HEK293 (cell line): ENCODE measurements around the gene RHOF.

Experiments
- CTCF ChIA-PET: fragments of 350-600 bp; formaldehyde crosslinking; extraction: SDS; loops from one replicate; lab custom pipeline; 2021; ENCODE audit warnings: antibody characterized with exemption; lab: Yijun Ruan, JAX
- POLR2A ChIA-PET: fragments of 300-600 bp; formaldehyde crosslinking; extraction: SDS; loops from one replicate; lab custom pipeline; 2020; ENCODE audit warnings: antibody characterized with exemption, inconsistent platforms; lab: Yijun Ruan, JAX
- H3K27ac ChIP-seq: fragments of 200-500 bp; sonication (Bioruptor generic); 2 replicates; pipeline ENCODE4 v1.5.1; 2014; ENCODE audit warnings: low read depth, low read length, control low read depth, inconsistent platforms; ENCODE audit errors: extremely low read depth
- H3K36me3 ChIP-seq, 2 experiments: fragments of 200-500 bp in 1 of 2; sonication (Bioruptor generic) in 1 of 2; 1 replicate in 1 of 2; 2 replicates in 1 of 2; pipeline ENCODE4 v1.5.1; 2014 to 2017; ENCODE audit warnings: inconsistent platforms in 2 of 2, low read length in 2 of 2; ENCODE audit not compliant: control insufficient read depth in 2 of 2, insufficient read depth in 1 of 2
- H3K4me1 ChIP-seq: fragments of 200-500 bp; sonication (Bioruptor generic); 2 replicates; pipeline ENCODE4 v1.5.1; 2014; ENCODE audit warnings: mild to moderate bottlenecking, low read length, inconsistent platforms; ENCODE audit not compliant: control insufficient read depth, insufficient read depth
- H3K4me3 ChIP-seq: 2 replicates; pipeline ENCODE4 v1.5.1; 2011; ENCODE audit warnings: low read depth, mild to moderate bottlenecking, control low read depth, low read length, moderate library complexity
- H3K9me3 ChIP-seq: fragments of 200-500 bp; sonication (Bioruptor generic); 2 replicates; pipeline ENCODE4 v1.5.1; 2014; ENCODE audit warnings: low read depth, low read length, inconsistent platforms; ENCODE audit not compliant: control insufficient read depth, insufficient read depth
- GLI2 ChIP-seq: fragments of 450-650 bp; formaldehyde crosslinking; IDR thresholded peaks from 2 replicates; pipeline ENCODE4; 2017; ENCODE audit warnings: missing biosample characterization, missing genetic modification characterization, low read depth, borderline replicate concordance
- HOXD13 ChIP-seq: sonication (generic); formaldehyde crosslinking; IDR thresholded peaks from 2 replicates; pipeline ENCODE4 v1.8.0; 2022; ENCODE audit warnings: missing genetic modification reagents, borderline replicate concordance
- ZBTB10 ChIP-seq: fragments of 450-650 bp; formaldehyde crosslinking; IDR thresholded peaks from 2 replicates; pipeline ENCODE4 v1.5.1; 2016; ENCODE audit warnings: missing biosample characterization, missing genetic modification characterization
- ZBTB20 ChIP-seq: fragments of 450-650 bp; formaldehyde crosslinking; IDR thresholded peaks from 2 replicates; pipeline ENCODE4 v1.5.1; 2016; ENCODE audit warnings: missing biosample characterization, missing genetic modification characterization
- ZIC2 ChIP-seq: fragments of 450-650 bp; formaldehyde crosslinking; IDR thresholded peaks from 2 replicates; pipeline ENCODE4 v1.5.1; 2016; ENCODE audit warnings: missing biosample characterization, missing genetic modification characterization
- ZNF132 ChIP-seq: fragments of 450-650 bp; formaldehyde crosslinking; IDR thresholded peaks from 2 replicates; pipeline ENCODE4 v1.5.1; 2017; ENCODE audit warnings: missing biosample characterization, missing genetic modification characterization, borderline replicate concordance
- ZNF16 ChIP-seq: fragments of 450-650 bp; formaldehyde crosslinking; IDR thresholded peaks from 2 replicates; pipeline ENCODE4 v1.5.1; 2016; ENCODE audit warnings: low read depth, missing biosample characterization, missing genetic modification characterization
- ZNF214 ChIP-seq: fragments of 450-650 bp; formaldehyde crosslinking; IDR thresholded peaks from 2 replicates; pipeline ENCODE4 v1.5.1; 2017; ENCODE audit warnings: missing biosample characterization, mild to moderate bottlenecking, missing genetic modification characterization, borderline replicate concordance
- ZNF37A ChIP-seq: fragments of 450-650 bp; IDR thresholded peaks from 2 replicates; pipeline ENCODE4 v1.5.1; 2018; ENCODE audit warnings: missing biosample characterization, missing genetic modification characterization
- ZNF423 ChIP-seq: fragments of 450-650 bp; formaldehyde crosslinking; IDR thresholded peaks from 2 replicates; pipeline ENCODE4 v1.5.1; 2016; ENCODE audit warnings: missing biosample characterization, missing genetic modification characterization
- ZNF473 ChIP-seq: fragments of 450-650 bp; formaldehyde crosslinking; IDR thresholded peaks from 2 replicates; pipeline ENCODE4 v1.5.1; 2017; ENCODE audit warnings: missing biosample characterization, missing genetic modification characterization
- ZNF518A ChIP-seq: fragments of 450-650 bp; formaldehyde crosslinking; conservative IDR thresholded peaks from 2 replicates; pipeline ENCODE4 v1.5.1; 2016; ENCODE audit warnings: low read depth, missing biosample characterization, missing genetic modification characterization
- ZNF561 ChIP-seq: fragments of 450-650 bp; IDR thresholded peaks from 2 replicates; pipeline ENCODE4 v1.5.1; 2018; ENCODE audit warnings: missing biosample characterization, missing genetic modification characterization, borderline replicate concordance
- ZNF658 ChIP-seq: fragments of 450-650 bp; formaldehyde crosslinking; IDR thresholded peaks from 2 replicates; pipeline ENCODE4; 2016; ENCODE audit warnings: missing biosample characterization, missing genetic modification characterization
- TF ChIP-seq, protein P1 (sequence below): fragments of 450-650 bp; formaldehyde crosslinking; IDR thresholded peaks from 2 replicates; pipeline ENCODE4 v1.5.1; 2016; ENCODE audit warnings: missing biosample characterization, missing genetic modification characterization
- TF ChIP-seq, protein P2 (sequence below): fragments of 450-650 bp; formaldehyde crosslinking; IDR thresholded peaks from 2 replicates; pipeline ENCODE4 v1.5.1; 2016; ENCODE audit warnings: missing biosample characterization, missing genetic modification characterization, low read depth
- TF ChIP-seq, protein P3 (sequence below): fragments of 450-650 bp; formaldehyde crosslinking; IDR thresholded peaks from 2 replicates; pipeline ENCODE4 v1.5.1; 2016; ENCODE audit warnings: missing biosample characterization, missing genetic modification characterization

The RHOF gene

DNA sequence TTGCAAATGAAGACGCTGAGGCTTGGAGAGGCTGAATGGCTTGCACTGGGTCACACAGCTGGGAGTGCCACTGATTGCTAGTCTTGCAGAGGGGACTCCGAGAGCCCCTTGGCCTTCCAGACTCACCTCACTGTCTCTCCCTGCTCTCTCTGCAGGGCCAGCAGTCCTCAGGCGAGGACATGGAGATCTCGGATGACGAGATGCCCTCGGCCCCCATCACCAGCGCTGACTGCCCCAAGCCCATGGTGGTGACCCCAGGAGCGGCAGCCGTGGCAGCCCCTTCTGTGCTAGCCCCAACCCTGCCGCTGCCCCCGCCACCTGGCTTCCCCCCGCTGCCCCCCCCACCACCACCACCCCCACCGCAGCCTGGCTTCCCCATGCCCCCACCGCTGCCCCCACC lies 20.5 kb upstream of the RHOF start (continued):
- TF ChIP-seq ZNF16 (no peak), ZNF37A (tag by site-specific recombination) (no peak)

DNA sequence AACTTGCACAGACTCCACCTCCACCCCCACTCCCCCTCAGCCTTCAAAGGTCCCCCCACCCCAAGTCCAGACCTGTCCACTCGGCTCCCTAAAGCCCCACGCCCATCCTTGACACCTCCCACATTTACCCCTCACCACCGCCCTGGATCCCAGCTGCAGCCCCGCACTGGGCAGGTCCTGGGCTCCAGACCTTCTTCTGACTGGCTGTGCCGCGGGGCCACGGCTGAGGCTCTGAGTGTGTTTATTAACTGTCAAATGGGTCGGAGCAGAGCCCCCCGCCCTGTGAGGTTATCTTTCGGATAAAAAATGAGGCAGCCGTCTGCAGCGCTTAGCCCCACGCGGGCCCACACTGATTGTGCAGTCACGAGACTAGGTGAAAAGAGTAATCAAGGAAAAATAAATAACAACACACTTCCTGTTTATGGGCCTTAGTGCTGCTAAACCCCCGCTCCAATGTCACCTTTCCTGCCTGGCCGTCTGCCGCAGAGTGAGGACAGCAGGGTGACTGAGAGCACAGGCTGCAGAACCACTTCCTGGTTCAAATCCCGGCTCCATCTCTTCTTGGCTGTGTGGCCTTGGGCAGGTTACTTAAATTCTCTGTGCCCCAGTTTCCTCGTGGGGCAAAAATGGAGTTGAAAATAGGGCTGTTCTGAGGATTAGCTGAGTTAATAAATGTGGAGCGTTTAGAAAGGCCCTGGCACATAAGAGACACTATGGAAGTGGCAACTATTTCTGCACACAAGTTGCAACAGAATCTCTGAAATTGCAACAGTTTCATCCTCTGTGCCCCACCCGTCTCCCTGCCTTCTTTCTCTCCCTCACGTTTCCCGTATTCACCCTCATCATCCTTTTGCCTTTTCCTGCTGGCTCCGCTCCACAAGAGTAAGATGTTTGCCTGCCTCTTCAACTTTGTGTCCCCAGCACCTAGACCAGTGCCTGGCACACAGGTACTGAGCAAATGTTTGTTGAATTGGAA lies 19.7 kb upstream of the RHOF start:
- Histone ChIP-seq H3K9me3 (no peaks in the 10 kb centered on the region), H3K4me3 (no peak overlapping the region), H3K27ac (no peak overlapping the region), H3K4me1 (peaks cover 5% of the 10 kb centered on the region; the same call in 1 of the 2 replicates), H3K36me3 (peaks cover 25 to 88% of the 10 kb centered on the region in 2 experiments)
- ChIA-PET POLR2A (interaction anchor here (7.5 kb wide), 1 partner anchor 17 kb away, joined by 165 read pairs; the partner anchor contains the start of gene RHOF), CTCF (interaction anchor here (1.1 to 15.1 kb wide), 6 partner anchors 7 to 75 kb away, joined by 4 to 393 read pairs (median 14); partner anchors contain the start of gene RHOF)
- no peak for TF ChIP-seq ZNF518A (tag by site-specific recombination)
- TF ChIP-seq ZBTB20 (tag by site-specific recombination), result no peak
- no peak for TF ChIP-seq ZNF658 (tag by site-specific recombination)
- TF ChIP-seq ZNF561 (tag by site-specific recombination), result no peak
- TF ChIP-seq ZNF132, result no peak
- TF ChIP-seq, protein P1, sequence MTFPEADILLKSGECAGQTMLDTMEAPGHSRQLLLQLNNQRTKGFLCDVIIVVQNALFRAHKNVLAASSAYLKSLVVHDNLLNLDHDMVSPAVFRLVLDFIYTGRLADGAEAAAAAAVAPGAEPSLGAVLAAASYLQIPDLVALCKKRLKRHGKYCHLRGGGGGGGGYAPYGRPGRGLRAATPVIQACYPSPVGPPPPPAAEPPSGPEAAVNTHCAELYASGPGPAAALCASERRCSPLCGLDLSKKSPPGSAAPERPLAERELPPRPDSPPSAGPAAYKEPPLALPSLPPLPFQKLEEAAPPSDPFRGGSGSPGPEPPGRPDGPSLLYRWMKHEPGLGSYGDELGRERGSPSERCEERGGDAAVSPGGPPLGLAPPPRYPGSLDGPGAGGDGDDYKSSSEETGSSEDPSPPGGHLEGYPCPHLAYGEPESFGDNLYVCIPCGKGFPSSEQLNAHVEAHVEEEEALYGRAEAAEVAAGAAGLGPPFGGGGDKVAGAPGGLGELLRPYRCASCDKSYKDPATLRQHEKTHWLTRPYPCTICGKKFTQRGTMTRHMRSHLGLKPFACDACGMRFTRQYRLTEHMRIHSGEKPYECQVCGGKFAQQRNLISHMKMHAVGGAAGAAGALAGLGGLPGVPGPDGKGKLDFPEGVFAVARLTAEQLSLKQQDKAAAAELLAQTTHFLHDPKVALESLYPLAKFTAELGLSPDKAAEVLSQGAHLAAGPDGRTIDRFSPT (tag by site-specific recombination), result no peak
- TF ChIP-seq ZBTB10 (tag by site-specific recombination), result no peak
- TF ChIP-seq GLI2 (tag by site-specific recombination), result no peak
- no peak for TF ChIP-seq HOXD13 (CRISPR knock-in tag)
- no peak for TF ChIP-seq ZNF37A (tag by site-specific recombination)
- no peak for TF ChIP-seq ZIC2 (tag by site-specific recombination)
- TF ChIP-seq, protein P2, sequence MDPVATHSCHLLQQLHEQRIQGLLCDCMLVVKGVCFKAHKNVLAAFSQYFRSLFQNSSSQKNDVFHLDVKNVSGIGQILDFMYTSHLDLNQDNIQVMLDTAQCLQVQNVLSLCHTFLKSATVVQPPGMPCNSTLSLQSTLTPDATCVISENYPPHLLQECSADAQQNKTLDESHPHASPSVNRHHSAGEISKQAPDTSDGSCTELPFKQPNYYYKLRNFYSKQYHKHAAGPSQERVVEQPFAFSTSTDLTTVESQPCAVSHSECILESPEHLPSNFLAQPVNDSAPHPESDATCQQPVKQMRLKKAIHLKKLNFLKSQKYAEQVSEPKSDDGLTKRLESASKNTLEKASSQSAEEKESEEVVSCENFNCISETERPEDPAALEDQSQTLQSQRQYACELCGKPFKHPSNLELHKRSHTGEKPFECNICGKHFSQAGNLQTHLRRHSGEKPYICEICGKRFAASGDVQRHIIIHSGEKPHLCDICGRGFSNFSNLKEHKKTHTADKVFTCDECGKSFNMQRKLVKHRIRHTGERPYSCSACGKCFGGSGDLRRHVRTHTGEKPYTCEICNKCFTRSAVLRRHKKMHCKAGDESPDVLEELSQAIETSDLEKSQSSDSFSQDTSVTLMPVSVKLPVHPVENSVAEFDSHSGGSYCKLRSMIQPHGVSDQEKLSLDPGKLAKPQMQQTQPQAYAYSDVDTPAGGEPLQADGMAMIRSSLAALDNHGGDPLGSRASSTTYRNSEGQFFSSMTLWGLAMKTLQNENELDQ (tag by site-specific recombination), result no peak
- TF ChIP-seq ZNF16, result no peak
- TF ChIP-seq ZNF423 (tag by site-specific recombination), result no peak
- no peak for TF ChIP-seq ZNF473 (tag by site-specific recombination)
- TF ChIP-seq, protein P3, sequence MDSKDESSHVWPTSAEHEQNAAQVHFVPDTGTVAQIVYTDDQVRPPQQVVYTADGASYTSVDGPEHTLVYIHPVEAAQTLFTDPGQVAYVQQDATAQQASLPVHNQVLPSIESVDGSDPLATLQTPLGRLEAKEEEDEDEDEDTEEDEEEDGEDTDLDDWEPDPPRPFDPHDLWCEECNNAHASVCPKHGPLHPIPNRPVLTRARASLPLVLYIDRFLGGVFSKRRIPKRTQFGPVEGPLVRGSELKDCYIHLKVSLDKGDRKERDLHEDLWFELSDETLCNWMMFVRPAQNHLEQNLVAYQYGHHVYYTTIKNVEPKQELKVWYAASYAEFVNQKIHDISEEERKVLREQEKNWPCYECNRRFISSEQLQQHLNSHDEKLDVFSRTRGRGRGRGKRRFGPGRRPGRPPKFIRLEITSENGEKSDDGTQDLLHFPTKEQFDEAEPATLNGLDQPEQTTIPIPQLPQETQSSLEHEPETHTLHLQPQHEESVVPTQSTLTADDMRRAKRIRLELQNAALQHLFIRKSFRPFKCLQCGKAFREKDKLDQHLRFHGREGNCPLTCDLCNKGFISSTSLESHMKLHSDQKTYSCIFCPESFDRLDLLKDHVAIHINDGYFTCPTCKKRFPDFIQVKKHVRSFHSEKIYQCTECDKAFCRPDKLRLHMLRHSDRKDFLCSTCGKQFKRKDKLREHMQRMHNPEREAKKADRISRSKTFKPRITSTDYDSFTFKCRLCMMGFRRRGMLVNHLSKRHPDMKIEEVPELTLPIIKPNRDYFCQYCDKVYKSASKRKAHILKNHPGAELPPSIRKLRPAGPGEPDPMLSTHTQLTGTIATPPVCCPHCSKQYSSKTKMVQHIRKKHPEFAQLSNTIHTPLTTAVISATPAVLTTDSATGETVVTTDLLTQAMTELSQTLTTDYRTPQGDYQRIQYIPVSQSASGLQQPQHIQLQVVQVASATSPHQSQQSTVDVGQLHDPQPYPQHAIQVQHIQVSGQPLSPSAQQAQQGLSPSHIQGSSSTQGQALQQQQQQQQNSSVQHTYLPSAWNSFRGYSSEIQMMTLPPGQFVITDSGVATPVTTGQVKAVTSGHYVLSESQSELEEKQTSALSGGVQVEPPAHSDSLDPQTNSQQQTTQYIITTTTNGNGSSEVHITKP, result no peak
- no peak for TF ChIP-seq ZNF214 (tag by site-specific recombination)
